GM21381 (cell line): ENCODE data around the gene UBE2QL1.

Source experiments
- ATAC-seq: cut with Tn5 transposase; IDR thresholded peaks from one replicate; pipeline ENCODE4 v1.9.1; 2021; ENCODE audit warnings: mild to moderate bottlenecking, moderate library complexity; ENCODE audit not compliant: unreplicated experiment

Gene UBE2QL1, protein sequence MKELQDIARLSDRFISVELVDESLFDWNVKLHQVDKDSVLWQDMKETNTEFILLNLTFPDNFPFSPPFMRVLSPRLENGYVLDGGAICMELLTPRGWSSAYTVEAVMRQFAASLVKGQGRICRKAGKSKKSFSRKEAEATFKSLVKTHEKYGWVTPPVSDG

DNA sequence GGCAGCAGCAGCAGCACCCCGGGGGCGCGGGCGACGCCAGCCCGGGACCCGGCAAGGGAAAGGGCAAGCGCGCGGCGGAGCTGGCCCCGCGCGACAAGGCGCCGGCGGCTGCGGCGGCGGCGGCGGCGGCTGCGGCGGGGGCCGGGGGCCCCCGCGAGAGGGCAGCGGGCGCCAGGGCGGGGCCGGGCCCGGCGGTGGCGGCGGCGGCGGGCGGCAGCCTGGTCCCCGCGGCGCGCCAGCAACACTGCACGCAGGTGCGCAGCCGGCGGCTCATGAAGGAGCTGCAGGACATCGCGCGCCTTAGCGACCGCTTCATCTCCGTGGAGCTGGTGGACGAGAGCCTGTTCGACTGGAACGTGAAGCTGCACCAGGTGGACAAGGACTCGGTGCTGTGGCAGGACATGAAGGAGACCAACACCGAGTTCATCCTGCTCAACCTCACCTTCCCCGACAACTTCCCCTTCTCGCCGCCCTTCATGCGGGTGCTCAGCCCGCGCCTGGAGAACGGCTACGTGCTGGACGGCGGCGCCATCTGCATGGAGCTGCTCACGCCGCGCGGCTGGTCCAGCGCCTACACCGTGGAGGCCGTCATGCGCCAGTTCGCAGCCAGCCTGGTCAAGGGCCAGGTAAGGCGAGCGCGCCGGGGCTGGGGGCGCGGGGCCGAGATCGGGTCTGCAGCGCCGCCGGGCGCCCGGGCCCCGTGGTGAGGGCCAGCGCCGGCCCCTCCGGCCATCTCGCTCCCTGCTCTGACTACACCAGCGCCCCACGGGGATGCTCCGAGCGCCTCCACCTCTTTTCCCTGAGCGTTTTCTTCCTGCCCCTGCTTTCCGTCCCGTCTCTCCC is at the start of gene UBE2QL1:
Gene UBE2QL1, plus strand, starts transcription at position 238 of the 843 bp plus-strand sequence. Its CDS starts 35 bp downstream, at position 273.
- no peak for ATAC-seq

DNA sequence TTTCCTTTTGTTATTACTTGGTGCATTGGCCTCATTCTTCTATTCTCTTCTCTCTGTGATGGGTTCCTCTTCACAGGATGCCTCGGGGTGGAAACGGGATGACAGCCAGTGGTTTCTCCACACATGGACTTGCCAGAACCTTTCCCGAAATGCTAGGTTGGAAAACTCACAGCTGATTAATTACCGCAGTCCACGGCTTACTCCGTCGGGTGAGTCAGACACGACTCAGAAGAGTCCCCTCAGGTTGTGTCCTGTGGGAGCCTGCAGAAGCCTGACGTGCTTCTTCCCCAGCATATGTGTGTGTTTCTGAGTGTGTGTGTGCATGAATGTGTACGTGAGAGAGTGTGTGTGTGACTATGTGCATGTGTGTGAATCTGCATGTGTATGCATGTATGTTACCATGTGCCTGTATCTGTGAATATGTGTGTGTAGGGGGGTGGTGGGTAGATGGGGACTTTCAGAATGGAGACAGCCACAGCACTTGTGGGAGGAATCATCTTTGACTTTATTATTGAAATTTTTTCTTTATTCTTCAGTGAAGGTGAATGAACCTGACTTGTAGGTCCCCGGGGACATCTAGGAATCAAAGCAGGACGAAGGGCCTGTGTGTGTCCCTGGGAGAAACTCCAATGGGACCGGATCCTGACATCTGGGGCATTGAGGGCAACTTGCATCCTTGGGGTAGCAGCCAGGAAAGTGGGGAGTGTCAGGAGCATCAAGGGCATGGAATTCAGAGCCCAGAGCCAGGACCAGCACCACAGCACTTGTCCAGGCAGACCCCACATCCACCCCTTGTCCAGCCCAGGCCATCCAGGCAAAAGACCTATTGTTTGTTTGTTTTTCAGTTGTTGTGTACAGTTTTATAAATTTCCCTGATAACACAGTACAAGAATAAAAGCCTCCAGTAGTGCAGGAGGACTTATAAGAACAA is 48.4 kb upstream of the UBE2QL1 start:
- no peak for ATAC-seq

DNA sequence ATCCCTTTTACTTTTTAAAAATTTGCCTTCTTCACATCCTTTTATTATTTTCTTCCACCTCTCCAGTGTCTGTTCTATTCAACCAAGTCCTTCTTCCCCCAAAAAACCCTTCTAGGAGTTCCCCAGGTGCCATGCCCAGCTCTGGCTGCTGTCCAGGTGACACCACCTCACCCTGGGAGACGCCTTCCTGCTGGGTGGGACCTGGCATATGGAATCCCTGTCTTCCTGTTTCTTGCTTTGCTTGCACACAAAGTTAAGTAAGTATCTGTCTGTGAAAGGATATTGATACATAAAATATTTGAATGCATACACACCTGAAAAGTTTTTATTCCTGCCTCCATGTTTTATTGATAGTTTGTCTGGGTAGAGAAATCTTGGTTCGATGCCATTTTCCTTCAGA is 47.2 kb upstream of the UBE2QL1 start:
- ATAC-seq, result no peak

DNA sequence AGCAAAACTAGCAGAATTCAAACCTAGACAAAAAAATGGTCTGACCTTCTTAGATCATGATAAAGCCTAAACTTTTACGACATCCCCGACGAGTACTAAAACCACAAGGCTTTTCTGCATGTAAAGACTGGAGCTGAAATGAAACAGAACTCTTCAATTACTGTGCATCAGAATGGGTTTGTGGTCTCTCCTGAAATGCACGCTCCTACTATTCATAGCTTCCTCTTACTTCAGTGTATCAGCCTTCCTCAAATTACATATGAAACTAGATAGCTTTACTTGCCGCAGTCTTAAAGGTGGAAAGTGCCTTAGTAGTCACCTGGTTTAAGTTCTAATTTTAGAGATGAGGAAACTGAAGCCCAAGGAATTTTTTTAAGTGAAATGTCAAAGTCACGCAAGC is 45.7 kb upstream of the UBE2QL1 start:
- ATAC-seq, result no peak

DNA sequence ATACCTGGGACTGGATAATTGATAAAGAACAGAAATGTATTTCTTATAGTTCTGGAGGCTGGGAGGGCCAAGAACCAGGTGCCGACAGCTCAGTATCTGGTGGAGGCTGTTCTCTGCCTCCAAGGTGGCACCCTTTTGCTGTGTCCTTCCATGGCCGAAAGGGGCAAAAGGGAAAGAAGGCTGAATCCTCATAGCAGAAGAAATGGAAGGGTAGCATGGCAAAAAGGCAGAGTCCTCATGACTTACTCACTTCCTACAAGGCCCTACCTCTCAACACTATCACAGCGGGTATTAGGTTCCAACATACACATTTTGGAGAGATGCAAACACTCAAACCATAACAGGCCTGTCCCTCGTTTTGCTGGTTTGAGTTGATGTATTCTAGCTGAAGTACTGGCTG is 45.2 kb upstream of the UBE2QL1 start:
- no peak for ATAC-seq

DNA sequence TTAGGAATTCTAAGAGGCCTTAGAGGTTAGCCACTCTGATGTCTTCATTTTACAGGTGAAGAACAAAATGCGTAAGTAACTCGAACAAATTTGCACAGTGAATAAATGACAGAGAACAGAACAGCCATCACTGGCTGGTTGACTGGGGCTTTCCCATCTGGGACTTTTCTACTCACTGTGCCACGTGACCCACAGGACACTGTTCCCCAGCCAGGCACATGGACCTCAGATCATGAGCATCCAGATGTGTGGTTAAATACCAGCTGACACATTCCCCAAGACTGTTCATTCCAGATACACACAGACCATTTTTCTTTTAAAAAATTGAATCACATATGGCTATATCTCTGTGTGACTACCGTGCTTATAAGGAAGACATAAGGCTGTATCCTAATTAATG is 44.5 kb upstream of the UBE2QL1 start:
- no peak for ATAC-seq

DNA sequence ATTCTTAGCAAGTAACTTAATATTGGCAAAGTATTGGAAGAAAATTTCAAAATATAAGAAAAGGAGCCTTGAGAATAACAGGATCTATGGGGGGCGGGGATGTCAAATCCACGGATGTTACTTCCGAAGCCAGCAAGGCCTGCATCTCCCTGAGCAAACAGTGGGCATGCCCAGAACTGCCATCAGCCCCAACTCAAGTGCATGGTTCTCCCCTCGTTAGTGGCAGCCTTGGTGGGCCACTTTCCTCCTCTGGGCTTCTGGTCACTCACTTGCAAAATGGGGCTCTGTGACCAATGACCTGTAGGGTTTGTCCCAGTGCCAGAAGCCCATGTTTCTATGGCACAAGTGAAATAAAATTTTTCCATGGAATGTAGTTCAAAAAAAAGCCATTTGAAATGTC is 43.1 kb upstream of the UBE2QL1 start:
- no peak for ATAC-seq

DNA sequence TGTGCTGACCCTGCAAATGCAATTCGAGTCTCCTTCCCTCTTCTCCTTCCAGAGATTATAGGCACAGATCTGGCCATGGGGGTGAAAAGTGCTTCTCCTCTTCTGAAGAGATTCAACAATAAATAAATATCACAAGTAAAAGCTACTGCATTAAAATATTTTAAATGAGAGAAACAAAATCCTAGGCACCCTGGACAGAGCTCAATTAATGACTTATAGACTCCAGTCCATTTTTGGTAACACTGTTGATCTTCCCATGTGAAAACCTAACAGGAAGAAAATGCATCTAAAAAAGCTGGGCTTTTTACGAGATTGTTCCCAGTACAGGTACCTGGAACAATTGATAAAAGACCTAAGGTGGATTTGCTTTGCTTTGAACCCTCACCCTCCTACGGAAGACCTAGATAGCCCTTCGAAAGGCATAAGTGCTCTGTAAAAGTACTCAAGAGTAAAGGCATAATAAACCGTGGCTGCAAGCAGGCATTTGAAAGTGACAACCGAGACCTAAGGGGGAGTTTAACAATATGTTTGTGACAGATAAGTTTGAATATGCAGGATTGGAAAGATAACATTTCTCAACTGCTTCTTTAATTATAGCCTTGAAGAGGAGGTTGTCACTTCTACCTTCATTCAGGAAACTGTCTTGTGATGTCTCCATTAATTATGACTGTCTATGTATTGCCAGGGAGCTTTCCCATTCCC is 41.0 kb upstream of the UBE2QL1 start:
- ATAC-seq, result no peak

DNA sequence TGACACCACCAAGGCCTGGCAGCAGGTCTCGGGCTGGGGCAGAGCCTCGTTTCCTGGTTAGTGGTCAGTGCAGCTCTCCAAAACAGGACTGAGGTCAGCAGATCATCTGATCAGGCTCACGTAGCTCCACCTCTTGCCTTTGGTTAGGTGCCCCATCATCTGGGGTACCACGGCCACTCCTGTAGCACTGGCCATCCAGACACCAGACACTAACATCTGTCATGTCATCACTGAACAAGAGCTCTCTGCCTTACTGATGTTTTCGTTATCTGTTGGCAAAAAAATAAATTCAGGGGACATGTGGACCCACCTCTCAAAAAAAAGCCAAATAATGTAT is 40.4 kb upstream of the UBE2QL1 start:
- no peak for ATAC-seq

DNA sequence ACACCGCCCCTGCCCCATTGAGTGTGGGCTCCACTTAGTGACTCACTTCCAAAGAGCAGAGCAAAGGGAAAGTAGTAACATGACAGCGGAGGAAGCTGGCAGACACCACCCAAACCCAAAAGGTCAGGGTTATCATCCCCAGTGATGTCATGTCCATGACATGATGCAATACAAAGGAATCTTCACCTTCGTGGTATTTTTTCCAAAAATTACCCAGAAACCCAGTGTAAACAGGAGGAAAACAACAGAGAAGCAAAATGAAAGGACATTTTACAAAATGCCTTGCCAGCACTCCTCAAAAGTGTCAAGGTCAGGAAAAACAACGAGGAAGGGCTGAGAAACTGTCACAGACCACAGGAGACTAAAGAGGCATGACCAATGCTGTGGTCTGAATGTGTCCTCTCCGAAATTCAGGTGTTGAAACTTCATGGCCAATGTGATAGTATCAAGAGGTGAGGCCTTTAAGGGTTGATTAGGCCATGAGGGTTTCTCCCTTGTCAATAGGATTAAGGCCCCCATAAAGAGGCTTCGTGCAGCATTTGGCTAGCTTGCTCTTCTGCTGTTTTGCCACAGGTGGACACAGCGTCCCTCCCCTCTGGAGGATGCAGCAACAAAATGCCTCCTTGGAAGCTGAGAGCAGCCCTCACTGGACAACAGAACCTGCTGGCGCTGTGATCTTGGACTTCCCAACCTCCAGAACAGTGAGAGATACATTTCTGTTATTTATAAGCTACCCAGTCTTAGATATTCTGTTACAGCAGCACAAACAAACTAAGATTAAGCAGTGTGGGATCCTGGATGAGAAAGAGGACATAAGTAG is 39.8 kb upstream of the UBE2QL1 start:
- no peak for ATAC-seq

DNA sequence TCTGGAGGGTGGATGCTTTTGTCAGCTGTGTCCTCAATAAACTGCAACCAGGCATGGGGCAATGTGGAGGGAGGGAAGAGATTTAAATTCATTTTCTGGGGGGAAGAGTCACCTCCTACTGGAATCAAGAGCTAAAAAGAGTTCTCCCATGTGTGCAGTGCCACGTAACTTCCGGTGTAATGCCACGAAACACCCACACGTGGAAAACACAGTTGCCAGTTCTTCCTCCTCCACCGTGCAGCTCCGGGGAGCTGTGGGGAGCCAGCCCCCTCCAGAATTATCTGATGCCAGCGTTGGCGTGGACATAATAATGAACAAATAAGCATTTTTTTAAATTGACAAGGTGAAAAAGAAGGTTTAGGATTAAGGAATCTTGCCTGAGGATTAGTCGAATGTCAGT is 38.2 kb upstream of the UBE2QL1 start:
- ATAC-seq, result no peak

DNA sequence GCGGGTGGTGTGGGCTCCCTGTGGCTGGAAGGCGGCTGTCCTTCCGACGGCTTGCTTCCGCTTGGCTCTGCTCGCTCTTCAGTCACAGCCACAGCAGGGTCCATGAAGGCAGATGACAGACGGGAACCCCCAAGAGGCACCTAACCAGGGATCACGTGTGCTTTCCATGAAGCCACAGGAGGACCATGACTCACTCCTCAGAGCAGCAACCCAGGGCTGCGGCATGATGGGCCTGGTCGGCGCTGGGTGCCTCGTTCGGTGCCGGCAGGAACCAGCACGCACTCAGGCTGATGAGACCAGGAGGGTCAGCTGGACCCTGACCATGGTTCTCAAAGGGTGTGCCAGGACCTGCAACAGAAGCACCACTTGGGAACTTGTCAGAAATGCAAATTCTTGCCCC is 37.5 kb upstream of the UBE2QL1 start:
- no peak for ATAC-seq

DNA sequence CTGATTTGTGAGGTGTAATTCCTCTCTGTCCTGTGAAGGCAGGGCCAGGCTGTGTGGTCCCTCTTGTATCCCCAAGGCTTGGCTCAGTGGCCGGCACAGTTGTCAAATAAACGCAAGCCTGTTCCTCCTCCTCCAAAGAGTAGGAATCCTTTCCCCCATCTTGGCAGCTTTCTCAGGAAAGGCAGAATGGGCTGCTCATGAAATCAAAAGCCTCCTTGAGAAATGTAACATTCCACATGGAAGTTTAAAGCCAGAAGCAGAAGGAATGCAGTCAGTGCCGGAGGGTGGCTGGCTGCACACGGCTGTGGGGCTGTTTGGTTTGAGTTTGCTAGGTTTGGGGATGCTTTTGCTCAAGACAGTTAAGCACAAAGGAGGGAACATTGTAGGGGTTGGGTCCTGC is 35.8 kb upstream of the UBE2QL1 start:
- no peak for ATAC-seq

DNA sequence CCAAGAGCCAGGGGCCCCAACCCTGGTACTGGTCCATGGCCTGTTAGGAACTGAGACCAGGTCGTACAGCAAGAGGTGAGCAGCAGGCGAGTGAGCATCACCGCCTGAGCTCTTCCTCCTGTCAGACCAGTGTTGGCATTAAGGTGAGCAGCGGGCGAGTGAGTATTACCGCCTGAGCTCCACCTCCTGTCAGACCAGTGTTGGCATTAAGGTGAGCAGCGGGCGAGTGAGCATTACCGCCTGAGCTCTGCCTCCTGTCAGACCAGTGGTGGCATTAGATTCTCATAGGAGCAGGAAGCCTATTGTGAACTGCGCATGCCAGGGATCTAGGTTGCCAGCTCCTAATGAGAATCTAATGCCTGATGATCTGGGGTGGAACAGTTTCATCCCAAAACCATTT is 31.0 kb upstream of the UBE2QL1 start:
- ATAC-seq, result no peak

DNA sequence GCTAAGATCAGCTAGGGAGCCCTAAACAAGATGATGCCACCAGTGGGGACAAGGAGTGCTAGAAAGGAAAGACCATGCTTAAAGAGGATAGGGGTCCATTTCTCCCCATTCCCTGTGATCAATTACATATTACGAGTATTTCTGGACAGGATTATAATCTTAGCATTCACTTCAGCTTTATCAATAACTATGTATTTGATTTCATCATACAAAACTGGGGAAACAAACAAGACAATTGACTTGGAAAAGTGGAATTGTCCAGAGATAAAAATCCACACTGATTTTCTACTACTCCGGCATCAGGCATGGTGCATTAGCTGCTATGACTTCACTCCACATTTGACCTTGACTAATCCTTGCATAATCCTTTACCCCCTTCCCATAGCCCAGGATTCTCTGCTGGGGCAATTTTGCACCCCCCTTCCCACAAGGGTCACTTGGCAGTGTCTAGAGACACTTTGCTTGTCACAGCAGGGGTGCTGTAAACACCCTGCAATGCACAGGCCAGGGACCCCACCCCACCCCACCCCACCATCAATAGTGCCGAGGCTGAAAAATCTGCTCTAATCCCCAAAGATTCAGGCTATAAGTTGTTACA is 29.9 kb upstream of the UBE2QL1 start:
- ATAC-seq, result no peak

DNA sequence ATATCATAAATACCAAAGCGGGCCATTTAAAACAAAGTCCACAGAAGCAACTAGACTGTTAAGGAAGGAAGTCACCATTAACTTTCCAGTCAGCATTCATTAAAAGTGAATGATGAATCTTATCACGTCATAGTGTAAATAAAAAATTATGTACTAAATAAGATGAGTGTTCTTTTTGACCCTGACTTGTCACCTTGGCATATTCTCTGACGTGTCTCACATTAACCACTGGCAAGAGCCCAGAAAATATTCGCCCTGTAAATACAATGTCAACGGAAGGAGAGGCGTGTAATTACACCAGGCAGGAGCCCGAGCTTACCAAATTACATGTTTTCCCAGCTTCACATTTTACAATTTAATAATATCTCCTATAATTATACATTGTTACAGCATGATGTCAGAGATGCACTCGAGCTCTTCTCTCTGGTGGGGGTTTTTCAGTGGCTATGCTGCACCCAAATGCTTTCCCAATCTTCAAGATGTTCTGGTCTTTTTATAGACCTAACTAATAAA is 29.3 kb upstream of the UBE2QL1 start:
- ATAC-seq, result no peak

DNA sequence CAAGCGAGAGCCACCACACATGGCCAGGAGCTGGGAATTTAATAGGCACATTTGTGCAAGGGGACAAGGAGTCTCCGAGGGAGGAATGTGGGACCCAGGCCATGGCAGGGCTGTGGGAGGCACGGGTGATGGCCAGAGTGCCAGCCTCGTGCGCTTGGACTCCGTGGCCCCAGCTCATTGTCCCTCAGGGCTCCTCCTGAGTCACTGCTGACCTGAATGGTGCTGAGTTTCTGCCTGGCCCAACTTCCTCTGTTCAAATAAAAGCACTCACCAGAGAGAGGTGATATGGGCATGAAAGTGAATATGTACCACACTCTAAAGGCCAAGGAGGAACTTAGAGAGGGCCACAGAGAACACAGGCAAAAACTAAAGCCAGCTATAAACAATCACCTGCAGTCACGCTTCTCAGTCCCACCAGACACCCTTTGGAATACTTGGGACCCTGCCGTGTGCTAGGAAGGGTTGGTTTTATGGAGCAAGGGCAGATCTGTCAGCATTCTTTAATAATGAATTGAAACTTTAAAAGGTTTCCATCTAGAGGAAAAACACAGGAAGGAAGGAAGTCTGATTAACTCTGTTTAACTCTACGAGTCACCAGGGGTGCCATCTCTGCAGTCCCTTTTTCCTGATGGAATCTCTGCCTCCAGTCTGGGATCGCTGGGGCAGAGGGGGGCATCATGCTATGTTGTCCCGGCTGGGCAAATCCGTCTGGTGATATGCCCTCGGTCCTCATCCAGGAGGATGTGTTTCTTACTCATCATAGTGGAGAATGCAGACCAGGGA is 25.1 kb upstream of the UBE2QL1 start:
- ATAC-seq, result no peak

DNA sequence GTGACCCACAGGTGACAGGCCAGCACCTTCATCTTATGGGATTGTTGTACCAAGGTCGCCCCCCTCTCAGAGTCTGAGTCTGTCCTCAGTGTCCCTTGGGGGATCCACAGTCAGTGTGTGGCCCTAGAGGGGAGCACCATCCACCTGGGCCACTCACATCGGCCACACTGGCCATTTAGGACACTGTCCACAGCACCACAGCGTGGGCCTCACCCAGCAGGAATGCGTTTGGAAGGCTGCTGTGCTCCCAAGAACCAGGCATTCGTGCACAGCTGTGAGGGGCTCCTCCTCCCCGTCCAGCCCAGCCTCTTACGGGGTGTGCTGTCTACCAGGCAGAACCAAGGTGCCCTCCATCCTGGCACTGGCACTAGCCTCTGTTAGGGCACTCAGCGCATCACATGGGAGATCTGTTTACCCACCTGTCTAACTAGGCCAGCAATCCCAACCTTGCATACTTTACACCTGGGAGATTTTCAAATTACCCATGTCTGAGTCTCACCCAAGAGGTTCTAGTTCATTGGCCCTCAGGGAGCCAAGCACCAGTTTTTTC is 24.5 kb upstream of the UBE2QL1 start:
- ATAC-seq, result no peak

DNA sequence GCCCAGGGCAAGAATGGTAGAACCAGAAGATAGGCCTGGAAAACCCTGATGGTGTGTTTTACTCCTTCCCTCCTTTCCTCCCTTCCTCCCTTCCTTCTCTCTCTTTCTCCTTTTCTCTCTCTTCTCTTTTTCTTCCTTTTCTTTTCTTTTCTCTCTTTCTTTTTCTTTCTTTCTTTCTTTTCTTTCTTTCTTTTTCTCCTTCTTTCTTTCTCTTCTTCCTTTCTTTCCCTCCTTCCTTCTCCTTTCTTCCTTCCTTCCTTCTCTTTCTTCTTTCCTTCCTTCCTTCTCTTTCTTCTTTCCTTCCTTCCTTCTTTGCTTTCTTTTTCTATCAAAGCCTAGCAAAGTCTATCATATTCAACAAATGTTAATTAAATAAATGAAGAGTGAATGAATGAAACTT is 24.0 kb upstream of the UBE2QL1 start:
- no peak for ATAC-seq
